DOHH2 (cell line): ENCODE measurements around the gene GARIN6.

Experiments used
- H3F3A ChIP-seq: fragments of 200-600 bp; sonication (generic), shearing (Covaris generic); 2 replicates; pipeline ENCODE4 v1.6.0; 2016; ENCODE audit warnings: antibody characterized with exemption, mild to moderate bottlenecking; ENCODE audit not compliant: control insufficient read depth, insufficient read depth
- H3K27ac ChIP-seq: fragments of 200-600 bp; sonication (generic); 2 replicates; pipeline ENCODE4 v1.5.1; 2014; ENCODE audit warnings: low read depth, mild to moderate bottlenecking, low read length, moderate library complexity
- H3K27me3 ChIP-seq: fragments of 200-600 bp; sonication (generic); 2 replicates; pipeline ENCODE4 v1.6.1; 2014; ENCODE audit warnings: mild to moderate bottlenecking, low read length, mixed read lengths; ENCODE audit not compliant: control insufficient read depth
- H3K36me3 ChIP-seq: fragments of 200-600 bp; sonication (generic); 2 replicates; pipeline ENCODE4 v1.6.1; 2014; ENCODE audit warnings: mild to moderate bottlenecking, low read length, moderate library complexity, mixed read lengths; ENCODE audit not compliant: control insufficient read depth
- H3K4me1 ChIP-seq: fragments of 200-600 bp; sonication (generic); 2 replicates; pipeline ENCODE4 v1.6.1; 2014; ENCODE audit warnings: mild to moderate bottlenecking, low read length, mixed read lengths; ENCODE audit not compliant: control insufficient read depth
- H3K4me2 ChIP-seq: fragments of 200-600 bp; sonication (generic); 2 replicates; pipeline ENCODE4 v1.6.0; 2014; ENCODE audit warnings: mild to moderate bottlenecking, low read length, moderate library complexity
- H3K4me3 ChIP-seq: fragments of 200-600 bp; sonication (generic); 2 replicates; pipeline ENCODE4 v1.5.1; 2014; ENCODE audit warnings: mild to moderate bottlenecking, low read length, mixed read lengths
- H3K79me2 ChIP-seq: fragments of 200-600 bp; sonication (generic); 2 replicates; pipeline ENCODE4 v1.6.1; 2014; ENCODE audit warnings: mild to moderate bottlenecking, low read length, mixed read lengths; ENCODE audit not compliant: control insufficient read depth
- H3K9me2 ChIP-seq: fragments of 200-600 bp; sonication (generic); replicated peaks from 2 replicates; pipeline ENCODE4 v1.6.1; 2014; ENCODE audit warnings: mild to moderate bottlenecking, low read length, mixed read lengths; ENCODE audit not compliant: control insufficient read depth
- H3K9me3 ChIP-seq: fragments of 200-600 bp; sonication (generic); 2 replicates; pipeline ENCODE4 v1.6.1; 2014; ENCODE audit warnings: antibody characterized with exemption, low read length, mixed read lengths; ENCODE audit not compliant: control insufficient read depth, insufficient read depth
- H4K20me1 ChIP-seq: fragments of 200-600 bp; sonication (generic); 2 replicates; pipeline ENCODE4 v1.6.0; 2014; ENCODE audit warnings: low read depth, mild to moderate bottlenecking, antibody characterized with exemption, low read length, moderate library complexity; ENCODE audit not compliant: control insufficient read depth, insufficient read depth
- CTCF ChIP-seq: fragments of 200-600 bp; sonication (generic); IDR thresholded peaks from one replicate; pipeline ENCODE4 v1.5.1; 2014; ENCODE audit warnings: antibody characterized with exemption, mild to moderate bottlenecking, low read depth, low read length; ENCODE audit not compliant: poor library complexity, severe bottlenecking
- EZH2phosphoT487 ChIP-seq: fragments of 200-600 bp; sonication (generic); IDR thresholded peaks from 2 replicates; pipeline ENCODE4 v1.6.1; 2017; ENCODE audit warnings: borderline replicate concordance, mild to moderate bottlenecking, antibody characterized with exemption, low read length, moderate library complexity, mixed read lengths

The GARIN6 gene

GRCh38 chr12:99686142-99686541 is 38.6 kb downstream of the GARIN6 start:
- Histone ChIP-seq H3K79me2 (no peaks in the 10 kb centered on the region), H3K4me3 (no peak overlapping the region), H3K9me3 (peaks cover 29% of the 10 kb centered on the region; the same call in 1 of the 2 replicates), H3K4me2 (no peak overlapping the region), H3K27ac (no peak overlapping the region), H3K27me3 (no peaks in the 10 kb centered on the region), H3K9me2 (no peaks in the 10 kb centered on the region), H3K4me1 (peaks cover 13% of the 10 kb centered on the region), H3F3A (no peaks in the 10 kb centered on the region), H4K20me1 (no peaks in the 10 kb centered on the region), H3K36me3 (no peaks in the 10 kb centered on the region)
- TF ChIP-seq CTCF (no peak), EZH2phosphoT487 (no peak)

DNA sequence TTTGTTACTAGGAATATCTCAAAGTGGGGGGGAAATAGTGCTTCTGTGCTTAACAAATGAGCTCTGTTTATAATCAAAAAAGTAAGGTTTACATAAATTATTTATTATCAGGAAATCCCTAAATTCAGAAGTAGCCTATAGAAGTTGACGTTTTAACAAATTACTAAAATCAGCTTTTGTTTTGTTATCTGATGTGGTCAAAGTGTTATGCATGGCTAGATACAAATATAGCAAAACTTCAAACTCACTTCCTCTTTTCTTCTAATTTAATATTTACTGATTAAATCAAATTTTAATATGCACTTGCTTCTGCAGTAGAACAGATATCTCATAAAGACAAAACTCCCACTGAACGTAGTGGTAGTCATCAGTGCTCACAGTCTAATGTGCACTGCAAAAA is 47.5 kb downstream of the GARIN6 start:
- no peak overlapping the region for H3K4me3 ChIP-seq
- peak overlapping the region; percentile 48 for H3K4me2 ChIP-seq
- H3K9me2 ChIP-seq: no peaks in the 10 kb centered on the region
- no peaks in the 10 kb centered on the region for H3K27me3 ChIP-seq
- H3K36me3 ChIP-seq: no peaks in the 10 kb centered on the region
- no peak overlapping the region for H3K27ac ChIP-seq
- peaks cover 10% of the 10 kb centered on the region; the same call in 1 of the 2 replicates for H3K9me3 ChIP-seq
- no peaks in the 10 kb centered on the region for H4K20me1 ChIP-seq
- H3K79me2 ChIP-seq: no peaks in the 10 kb centered on the region
- no peak for TF ChIP-seq CTCF
- no peak for TF ChIP-seq EZH2phosphoT487
- H3F3A ChIP-seq: peaks cover 6% of the 10 kb centered on the region; the same call in 1 of the 2 replicates
- peaks cover 17% of the 10 kb centered on the region for H3K4me1 ChIP-seq
